GM12801 (cell line): ENCODE data around the gene FARS2.

ENCODE experiments used
- CTCF ChIP-seq: IDR thresholded peaks from one replicate; pipeline ENCODE4 v1.5.1; 2011; ENCODE audit warnings: control low read depth; ENCODE audit not compliant: insufficient read length; ENCODE audit errors: extremely low read depth

Gene FARS2

GRCh38 chr6:5435449-5435848 lies 174.1 kb downstream of the FARS2 start:
- TF ChIP-seq CTCF: no peak

- TF ChIP-seq CTCF: no peak
Observed at GRCh38 chr6:5438922-5439584, 177.7 kb downstream of the FARS2 start.

- no peak for TF ChIP-seq CTCF
Observed at GRCh38 chr6:5439749-5440148, 178.4 kb downstream of the FARS2 start.

- no peak for TF ChIP-seq CTCF
Observed at GRCh38 chr6:5442319-5442718, 181.0 kb downstream of the FARS2 start.

- no peak for TF ChIP-seq CTCF
Observed at GRCh38 chr6:5442916-5443315, 181.6 kb downstream of the FARS2 start.

GRCh38 chr6:5443491-5443890 lies 182.2 kb downstream of the FARS2 start:
- TF ChIP-seq CTCF: no peak

GRCh38 chr6:5446362-5447075 lies 185.2 kb downstream of the FARS2 start:
- no peak for TF ChIP-seq CTCF
